Right kidney (tissue), 1 donor: ENCODE measurements around the gene IFNA5.

ENCODE experiments used
- DNase-seq: peaks from one replicate; pipeline ENCODE4 v3.0.0-alpha.2; 2016

Gene IFNA5

DNA sequence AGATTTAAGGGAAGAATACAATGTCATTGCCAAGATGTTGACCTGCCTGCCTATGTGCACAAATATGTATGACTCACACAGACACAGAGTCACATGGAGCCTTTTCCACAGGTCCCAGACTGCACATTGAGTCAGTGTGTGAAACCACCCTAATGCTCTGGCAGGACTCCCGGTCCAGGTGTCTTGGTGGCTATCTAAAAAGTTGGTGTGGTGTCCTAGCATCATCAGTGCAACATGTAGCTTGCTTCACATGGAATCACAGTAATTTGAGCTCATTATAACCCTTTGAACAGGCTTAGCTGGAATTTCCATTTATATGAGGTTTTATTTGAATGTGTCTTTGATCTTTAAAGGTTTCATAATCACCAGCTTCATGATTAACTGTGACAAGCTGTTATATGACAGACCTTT, 10.7 kb downstream of the IFNA5 start:
- DNase-seq = no peak

DNA sequence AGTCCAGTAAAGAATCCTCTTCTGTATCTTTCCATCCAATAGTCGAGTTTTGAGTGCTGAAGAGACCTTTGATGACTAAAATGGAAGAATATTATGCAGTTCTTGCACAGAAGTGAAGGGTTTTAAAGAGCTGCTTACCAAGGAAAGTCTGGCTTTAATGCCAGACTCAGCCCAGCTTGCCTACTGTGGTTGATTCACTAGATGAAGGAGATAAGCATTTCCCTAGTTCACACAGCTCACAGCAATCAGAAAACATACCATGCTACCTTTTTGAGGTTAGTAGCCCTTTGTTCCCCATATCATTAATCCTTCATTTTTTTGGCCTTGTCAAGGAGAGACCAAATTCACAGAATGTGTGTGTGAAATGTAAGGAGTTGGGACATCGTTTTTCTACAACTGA, 15.3 kb downstream of the IFNA5 start:
- no peak for DNase-seq

DNA sequence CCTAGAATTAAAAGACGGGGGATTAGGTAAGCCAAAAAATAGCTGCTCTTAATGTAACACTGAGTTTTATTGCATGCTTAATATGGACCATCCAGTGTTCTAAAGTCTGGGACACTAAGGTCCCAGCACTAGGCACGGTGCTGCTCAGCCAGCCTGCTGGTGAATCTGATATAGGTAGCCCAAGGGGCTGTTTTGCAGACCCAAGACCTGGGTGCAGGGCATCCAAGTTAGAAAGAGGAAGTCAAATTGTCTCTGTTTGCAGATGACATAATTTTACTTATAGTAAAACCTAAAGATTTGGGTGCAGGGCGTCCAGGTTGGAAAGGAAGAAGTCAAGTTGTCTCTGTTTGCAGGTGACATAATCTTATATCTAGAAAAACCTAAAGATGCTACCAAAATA, 17.8 kb downstream of the IFNA5 start:
- no peak for DNase-seq

DNA sequence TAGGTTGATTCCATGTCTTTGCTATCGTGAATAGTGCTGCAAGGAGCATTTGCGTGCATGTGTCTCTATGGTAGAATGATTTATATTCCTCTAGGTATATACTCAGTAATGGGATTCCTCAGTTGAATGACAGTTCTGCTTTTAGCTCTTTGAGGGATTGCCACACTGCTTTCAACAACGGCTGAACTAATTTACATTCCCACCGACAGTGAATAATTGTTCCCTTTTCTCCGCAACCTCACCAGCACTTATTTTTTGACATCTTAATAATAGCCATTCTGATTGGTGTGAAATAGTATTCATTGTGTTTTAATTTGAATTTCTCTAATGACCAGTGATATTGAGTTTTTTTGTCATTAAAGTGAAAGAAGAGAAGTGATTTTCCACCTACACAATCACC, 18.5 kb downstream of the IFNA5 start:
- no peak for DNase-seq

DNA sequence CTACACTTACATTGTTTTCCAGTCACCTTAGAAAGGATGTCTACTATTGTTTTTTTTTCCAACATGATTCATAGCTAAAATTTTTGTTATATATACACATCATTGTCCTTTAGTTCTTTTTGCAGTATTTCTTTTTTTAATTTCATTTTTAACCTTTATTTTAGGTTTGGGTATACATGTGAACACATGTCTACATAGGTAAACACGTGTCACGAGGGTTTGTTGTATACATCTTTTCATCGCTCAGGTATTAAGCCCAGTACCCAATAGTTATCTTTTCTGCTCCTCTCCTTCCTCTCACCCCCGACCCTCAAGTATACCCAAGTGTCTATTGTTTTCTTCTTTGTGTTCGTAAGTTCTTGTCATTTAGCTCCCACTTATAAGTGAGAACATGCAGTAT, 19.0 kb downstream of the IFNA5 start:
- DNase-seq = no peak

DNA sequence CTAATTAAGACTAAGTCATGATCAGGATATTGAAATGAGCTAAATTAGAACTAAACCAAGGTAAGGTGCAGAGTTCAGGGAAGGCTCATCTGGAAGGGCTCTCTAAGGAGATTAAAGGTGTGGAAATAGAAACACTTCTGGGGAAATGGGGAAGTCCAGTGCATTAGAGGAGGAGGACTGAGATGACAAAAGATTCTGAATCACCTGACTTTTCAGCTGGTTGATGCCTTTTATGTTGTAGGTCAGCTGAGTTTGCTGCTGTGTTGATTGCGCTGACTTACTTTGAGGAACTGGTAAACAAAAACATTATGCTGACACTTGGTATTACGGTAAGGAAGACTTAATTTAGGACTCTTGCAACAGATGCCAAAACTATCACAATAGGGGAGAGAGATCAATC, 23.8 kb downstream of the IFNA5 start:
- DNase-seq = no peak

DNA sequence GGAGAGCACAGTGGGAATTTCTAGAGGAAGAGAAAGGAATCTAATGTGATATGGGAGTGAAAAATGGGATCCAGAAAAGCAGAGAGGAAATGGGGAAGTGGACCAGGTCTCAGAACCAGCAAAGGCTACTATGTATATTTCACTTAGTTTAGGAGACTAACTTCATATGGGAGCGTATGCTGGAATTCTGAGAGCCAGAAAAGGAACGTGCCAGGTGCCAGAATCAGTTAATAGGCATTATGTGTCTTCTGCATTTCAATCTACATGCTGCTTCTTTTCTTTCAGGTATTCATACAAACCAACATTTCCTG, 36.8 kb downstream of the IFNA5 start:
- no peak for DNase-seq

DNA sequence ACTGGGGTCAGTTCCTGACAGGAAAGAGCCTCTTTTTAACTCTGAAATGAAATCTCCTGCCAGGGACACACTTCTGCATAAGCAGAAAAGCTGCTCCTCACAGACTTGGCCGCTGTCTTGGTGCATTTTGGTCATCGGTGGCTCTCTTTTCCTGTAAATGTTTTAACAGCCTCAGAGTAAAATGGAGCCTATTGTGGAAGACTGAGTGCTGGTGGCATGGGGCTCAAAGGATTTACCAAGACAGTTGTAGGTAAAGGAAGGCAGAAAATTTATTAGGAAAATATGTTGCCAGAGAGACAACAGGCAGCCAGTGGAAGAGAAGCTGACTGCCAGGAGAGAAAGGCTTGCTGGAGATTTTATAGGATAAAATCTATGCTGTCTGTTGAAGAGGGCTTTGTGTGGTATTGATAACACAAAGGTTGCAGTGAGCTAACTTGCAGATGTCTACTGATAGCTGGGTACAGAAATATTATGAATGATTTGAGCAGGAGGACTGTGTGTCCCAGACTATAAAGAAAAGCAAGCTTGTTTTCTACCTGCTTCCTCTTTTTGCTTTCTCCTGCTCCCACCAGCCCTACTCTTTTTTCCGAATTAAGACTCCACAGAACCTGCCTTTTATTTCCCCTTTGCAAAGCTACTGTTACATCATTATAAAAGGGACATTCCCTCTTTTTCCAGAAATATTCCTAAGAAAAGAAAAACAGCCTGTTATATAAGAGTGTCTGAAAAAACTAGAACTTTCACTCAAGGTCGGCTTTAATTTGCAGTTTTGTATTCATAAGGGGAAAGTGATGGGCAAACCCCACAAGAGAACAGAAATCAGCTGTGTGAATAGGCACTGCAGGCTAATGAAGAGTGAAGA, 37.4 kb downstream of the IFNA5 start:
- DNase-seq = no peak

DNA sequence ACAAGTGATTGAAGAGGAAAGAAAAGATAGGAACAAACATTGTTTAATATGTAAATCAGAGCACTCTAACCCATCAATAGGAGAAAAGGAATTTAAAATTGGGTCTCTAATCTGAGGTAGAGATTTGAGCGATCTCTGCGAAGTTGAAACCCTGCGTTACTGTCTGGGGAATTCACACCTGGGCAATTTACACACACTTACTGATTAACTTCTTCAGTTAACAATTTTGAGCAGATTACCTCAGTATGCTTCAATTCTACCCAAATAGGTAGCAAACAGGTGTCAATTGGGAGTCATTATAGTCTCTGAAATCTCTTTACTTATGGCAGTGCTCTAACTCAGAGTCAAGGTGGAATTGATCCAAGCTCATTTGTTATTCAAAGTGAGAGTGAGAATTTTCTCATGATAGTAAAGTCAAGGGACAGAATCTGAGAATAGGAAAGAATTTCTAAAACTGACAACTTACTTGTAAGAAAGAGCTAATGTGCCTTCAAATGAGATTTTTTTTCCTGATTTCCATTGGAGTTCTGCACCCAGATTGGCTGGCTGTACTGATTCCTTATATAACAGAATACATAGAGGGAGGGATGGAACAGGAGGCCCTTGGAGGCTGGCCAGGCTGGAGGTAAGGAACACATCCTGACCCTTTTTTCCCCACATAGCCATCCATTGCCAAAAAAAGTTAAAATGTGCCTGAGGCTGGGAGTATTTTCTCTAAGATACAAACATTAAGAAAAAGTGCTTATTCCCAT, 38.2 kb downstream of the IFNA5 start:
- no peak for DNase-seq

DNA sequence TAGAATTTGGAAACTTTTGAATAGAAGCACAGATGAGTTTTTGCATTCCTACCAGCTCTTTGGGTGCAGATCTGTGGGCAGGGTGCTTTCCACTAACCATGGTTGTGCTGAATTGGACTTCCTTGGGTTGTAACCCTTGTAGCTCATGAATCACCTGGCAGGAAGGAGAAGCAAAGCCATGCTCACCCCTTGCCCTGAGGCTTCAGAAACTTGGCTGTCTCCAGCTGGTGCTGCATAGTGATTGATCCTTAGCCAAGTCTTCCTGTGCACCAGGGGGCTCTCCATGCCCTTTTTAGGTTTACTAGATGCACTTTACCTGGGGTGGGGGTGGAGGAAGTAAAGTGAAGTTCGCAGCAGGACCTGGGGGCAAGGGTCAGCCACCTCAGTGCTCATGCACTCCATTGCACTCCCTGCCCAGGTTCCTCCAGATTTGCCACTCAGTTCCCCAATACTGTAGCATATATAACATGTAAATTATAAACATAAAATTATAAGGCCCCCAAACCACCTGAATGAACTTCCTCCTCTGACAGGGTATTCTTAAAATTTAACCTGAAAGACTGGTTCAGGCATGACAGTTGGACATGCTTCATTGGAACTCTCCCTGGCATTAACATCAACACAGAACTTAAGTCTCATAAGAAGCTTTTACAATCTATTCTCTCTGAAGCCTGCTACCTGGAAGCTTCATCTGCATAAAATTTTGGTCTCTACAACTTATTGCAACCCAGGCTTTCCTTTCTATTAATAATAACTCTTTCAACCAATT, 39.5 kb downstream of the IFNA5 start:
- no peak for DNase-seq

DNA sequence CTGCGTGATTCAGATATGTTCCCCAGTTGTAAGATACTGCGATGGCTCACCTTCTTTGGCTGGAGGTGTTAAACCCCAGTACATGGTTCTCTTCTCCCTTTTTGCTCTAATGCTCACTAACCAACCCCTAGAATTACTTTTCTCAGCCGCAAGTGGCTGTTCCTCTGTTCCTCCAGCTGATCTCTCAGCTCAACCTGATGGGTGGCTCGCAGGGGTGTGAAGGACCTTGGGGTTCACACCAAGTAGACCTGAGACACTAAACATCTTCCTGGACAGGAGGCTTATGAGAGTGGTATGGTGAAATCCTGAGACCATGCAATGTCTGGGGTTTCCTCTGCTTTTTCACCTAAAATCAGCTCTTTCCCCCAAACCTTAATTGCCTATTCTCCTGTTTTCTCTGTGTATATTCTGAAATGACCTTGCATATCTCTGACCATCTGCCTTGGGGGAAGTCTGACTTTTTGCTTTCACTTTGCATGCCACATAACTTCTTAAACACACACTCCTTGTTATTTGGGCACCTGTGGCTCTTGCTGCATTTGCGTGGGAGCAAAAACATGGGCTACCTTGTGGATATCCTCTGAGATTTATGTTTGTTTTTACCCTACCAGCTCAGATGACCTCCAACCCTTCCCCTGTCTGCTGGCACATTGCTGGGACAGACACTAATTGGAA, 49.4 kb downstream of the IFNA5 start:
- DNase-seq = no peak
